Measurements from ENCODE around the gene MICAL3.
"Not testable (repeated sequence)": the region's sequence is repeated elsewhere in the genome, so short reads cannot be mapped to it uniquely, and the experiment has no call there.

The MICAL3 gene

DNA sequence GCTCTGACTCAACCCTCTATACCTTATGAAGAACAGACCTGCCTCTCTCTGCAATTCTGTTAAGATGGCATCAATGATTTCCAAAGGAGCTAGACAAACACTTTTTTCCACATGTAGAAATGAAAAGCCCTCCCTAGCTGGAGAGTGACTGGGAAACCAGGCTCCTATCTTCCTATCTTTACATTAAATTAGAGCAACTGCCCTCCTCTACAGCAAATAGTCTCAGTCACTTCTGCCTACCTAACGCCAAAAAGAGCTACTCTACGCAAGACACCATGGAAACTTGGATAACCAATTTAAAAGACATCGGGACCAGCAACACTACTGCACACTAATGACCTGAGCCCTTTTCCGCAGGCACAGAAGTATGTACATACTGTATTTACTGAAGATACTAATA lies 84.8 kb downstream of the MICAL3 start:
- no peak overlapping the region for H3K4me3 ChIP-seq (ENCODE audit: low read depth, low read length)
- DNase-seq (ENCODE audit: low read depth): no peak
- TF ChIP-seq, protein P1, sequence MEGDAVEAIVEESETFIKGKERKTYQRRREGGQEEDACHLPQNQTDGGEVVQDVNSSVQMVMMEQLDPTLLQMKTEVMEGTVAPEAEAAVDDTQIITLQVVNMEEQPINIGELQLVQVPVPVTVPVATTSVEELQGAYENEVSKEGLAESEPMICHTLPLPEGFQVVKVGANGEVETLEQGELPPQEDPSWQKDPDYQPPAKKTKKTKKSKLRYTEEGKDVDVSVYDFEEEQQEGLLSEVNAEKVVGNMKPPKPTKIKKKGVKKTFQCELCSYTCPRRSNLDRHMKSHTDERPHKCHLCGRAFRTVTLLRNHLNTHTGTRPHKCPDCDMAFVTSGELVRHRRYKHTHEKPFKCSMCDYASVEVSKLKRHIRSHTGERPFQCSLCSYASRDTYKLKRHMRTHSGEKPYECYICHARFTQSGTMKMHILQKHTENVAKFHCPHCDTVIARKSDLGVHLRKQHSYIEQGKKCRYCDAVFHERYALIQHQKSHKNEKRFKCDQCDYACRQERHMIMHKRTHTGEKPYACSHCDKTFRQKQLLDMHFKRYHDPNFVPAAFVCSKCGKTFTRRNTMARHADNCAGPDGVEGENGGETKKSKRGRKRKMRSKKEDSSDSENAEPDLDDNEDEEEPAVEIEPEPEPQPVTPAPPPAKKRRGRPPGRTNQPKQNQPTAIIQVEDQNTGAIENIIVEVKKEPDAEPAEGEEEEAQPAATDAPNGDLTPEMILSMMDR (IDR thresholded peaks at IDR 0.05; ENCODE audit: control insufficient read depth, extremely low read depth, insufficient read depth): no peak

DNA sequence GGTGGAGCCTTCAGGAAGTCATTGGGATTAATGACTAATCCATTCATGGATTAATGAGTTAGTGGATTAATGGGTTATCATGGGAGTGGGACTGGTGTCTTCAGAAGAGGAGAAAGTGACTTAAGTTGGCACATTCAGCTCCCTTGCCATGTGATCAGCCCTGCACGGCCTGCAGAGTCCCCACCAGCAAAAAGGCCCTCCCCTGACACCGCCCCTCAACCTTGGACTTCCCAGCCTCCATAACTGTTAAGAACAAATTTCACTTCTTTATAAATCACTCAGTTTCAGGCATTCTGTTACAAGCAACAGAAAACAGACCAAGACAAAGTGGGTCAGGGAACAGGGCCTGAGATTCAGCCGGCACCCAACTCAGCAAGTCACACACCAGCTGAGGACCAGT lies 85.3 kb downstream of the MICAL3 start:
- H3K4me3 ChIP-seq (ENCODE audit: low read depth, low read length): no peak overlapping the region

DNA sequence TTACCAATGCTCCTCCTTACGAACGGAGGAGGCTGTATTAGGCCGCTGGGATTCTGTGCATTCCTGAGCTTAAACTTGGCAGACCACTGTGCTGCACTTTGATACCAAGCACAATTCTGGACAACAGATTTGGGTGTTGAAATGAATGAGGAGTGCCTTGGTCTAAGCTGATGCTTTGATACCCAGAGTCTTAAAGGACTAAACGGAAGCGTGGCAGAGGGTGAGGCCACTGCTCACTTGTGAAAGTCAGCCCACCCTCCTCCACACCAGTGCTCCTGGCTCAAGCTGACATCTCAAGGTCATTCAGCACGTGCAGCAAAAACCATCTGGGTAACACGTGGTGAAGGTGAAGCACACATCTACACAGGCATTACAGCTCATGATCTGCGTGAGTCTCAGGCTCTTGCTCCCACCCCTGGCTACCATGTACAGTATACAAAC lies 85.9 kb downstream of the MICAL3 start:
- TF ChIP-seq, protein P1 (IDR thresholded peaks at IDR 0.05; ENCODE audit: control insufficient read depth, extremely low read depth, insufficient read depth): no peak
- no peak for DNase-seq (ENCODE audit: low read depth)
- H3K4me3 ChIP-seq (ENCODE audit: low read depth, low read length): no peak overlapping the region

More for the DNA sequence above, 85.3 kb downstream of the MICAL3 start:
- TF ChIP-seq, protein P1 (IDR thresholded peaks at IDR 0.05; ENCODE audit: control insufficient read depth, extremely low read depth, insufficient read depth): no peak
- no peak for DNase-seq (ENCODE audit: low read depth)

DNA sequence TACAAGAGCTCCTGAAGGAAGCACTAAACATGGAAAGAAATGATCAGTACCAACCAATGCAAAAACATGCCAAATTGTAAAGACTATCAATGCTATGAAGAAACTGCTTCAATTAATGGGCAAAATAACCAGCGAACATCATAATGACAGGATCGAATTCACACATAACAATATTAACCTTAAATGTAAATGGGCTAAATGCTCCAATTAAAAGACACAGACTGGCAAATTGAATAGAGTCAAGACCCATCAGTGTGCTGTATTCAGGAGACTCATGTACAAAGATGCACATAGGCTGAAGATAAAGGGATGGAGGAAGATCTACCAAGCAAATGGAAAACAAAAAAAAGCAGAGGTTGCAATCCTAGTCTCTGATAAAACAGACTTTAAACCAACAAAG lies 91.9 kb downstream of the MICAL3 start:
- H3K4me3 ChIP-seq (ENCODE audit: low read depth, low read length); DNase-seq (ENCODE audit: low read depth): not testable (repeated sequence)

DNA sequence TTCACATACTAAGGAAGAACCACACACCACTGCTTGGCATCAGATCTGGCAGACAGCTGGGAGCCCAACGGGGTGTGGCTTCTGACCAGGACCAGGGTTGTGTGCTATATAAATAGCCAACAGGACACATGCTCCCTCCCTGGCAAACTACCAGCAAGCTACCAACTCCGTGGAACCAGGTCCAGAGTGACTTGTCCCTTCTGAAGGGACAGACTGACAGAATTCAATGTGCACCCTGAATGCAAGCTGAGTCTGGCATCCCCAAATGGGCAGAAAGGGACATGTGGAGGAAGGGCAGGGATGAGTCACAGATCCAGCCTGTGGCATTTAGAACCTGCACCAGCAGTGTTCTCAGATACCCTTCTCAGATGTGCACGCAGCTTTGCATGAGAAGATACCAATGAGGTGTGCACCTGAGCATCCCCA lies 92.9 kb downstream of the MICAL3 start:
- no peak overlapping the region for H3K4me3 ChIP-seq (ENCODE audit: low read depth, low read length)
- DNase-seq (ENCODE audit: low read depth): no peak
- TF ChIP-seq, protein P1 (IDR thresholded peaks at IDR 0.05; ENCODE audit: control insufficient read depth, extremely low read depth, insufficient read depth): no peak

DNA sequence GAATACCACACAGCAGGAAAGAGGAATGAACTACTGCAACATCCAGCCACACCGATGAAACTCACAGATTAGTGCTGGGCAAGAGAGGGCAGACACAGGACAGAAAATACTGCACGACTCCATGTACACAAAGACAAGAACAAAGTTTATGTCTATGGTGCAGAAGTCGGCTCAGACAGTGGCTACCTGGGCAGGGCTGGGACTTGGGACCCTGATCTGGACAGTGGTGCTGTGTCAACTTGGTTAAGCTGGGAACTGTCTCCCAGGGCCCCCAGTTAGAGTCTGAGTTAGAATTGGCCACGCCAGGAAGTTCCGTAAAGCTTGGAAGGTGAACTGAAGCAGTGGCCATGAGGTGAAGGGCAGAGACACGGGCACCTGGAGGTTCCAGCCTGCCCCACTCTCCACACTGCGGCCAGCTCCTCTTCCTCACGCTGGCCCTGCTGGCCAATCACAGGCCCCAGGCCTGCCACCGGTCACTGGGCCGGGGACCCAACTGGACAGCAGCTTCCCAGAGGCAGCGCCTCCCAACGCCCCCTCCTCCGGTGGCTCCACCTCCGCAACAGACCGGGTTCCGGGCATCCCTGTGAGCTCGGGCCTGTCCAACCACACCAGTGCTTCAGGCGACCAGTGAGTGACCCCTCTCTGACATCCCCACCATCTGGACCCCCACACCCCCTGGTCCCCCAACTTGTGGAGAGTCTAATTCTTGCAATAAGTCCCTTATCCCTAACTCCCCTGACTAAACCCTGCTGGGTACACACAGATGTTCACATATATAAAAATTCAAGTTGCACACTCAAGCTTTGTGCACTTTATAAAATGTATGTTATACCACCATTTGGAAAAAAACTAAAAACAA lies 93.7 kb downstream of the MICAL3 start:
- H3K4me3 ChIP-seq (ENCODE audit: low read depth, low read length): no peak overlapping the region
- DNase-seq (ENCODE audit: low read depth): no peak
- TF ChIP-seq, protein P1 (IDR thresholded peaks at IDR 0.05; ENCODE audit: control insufficient read depth, extremely low read depth, insufficient read depth): no peak

DNA sequence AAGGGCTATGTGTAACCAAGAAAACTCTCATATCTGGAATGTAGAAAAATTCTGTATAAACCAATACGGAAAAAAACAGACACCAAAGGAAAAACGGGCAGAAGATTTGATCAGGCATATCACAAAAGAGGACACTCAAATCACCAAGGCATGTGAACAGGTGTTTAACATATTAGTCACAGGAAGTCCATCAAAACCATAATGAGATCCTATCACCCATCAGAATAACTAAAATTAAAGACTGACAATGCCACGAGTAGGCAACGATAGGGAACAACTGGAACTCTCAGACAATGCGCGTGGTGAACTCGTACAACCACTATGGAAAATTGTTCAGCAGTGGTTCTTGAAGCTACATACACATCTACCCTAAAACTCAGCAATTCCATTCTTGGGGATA lies 94.5 kb downstream of the MICAL3 start:
- TF ChIP-seq, protein P1 (IDR thresholded peaks at IDR 0.05; ENCODE audit: control insufficient read depth, extremely low read depth, insufficient read depth): no peak
- DNase-seq (ENCODE audit: low read depth): no peak

More for the DNA sequence above, 94.5 kb downstream of the MICAL3 start:
- no peak overlapping the region for H3K4me3 ChIP-seq (ENCODE audit: low read depth, low read length)
